DMS153 treated with DMSO at 0.1 percent for 48 hours (cell line): ENCODE data around the gene PGAP2.
"Not testable (repeated sequence)": the region's sequence is repeated elsewhere in the genome, so short reads cannot be mapped to it uniquely, and the experiment has no call there.

Experiments
- DNase-seq: peaks from one replicate; lab custom pipeline; 2025; ENCODE audit not compliant: unreplicated experiment; lab: John Stamatoyannopoulos, UW

The PGAP2 gene

GRCh38 chr11:3807909-3808860, at the start of gene PGAP2:
Gene PGAP2, plus strand, starts transcription at chr11:3808560. Its CDS starts 2,700 bp downstream, at chr11:3811260.
- peak; percentile 83 for DNase-seq

GRCh38 chr11:3764266-3764665, 44.1 kb upstream of the PGAP2 start:
- DNase-seq, result no peak

GRCh38 chr11:3766836-3767235, 41.5 kb upstream of the PGAP2 start:
- not testable (repeated sequence) for DNase-seq

- DNase-seq, result no peak
These were observed 40.8 kb upstream of the PGAP2 start for GRCh38 chr11:3767536-3767935.

GRCh38 chr11:3773180-3773579, 35.2 kb upstream of the PGAP2 start:
- no peak for DNase-seq

- DNase-seq, result no peak
These were observed 32.5 kb upstream of the PGAP2 start for GRCh38 chr11:3775736-3776406.

GRCh38 chr11:3781423-3781822, 26.9 kb upstream of the PGAP2 start:
- no peak for DNase-seq

- no peak for DNase-seq
These were observed 25.4 kb upstream of the PGAP2 start for GRCh38 chr11:3782963-3783362.

- DNase-seq, result no peak
These were observed 24.7 kb upstream of the PGAP2 start for GRCh38 chr11:3783611-3784010.

- DNase-seq, result no peak
These were observed 21.5 kb upstream of the PGAP2 start for GRCh38 chr11:3786781-3787428.

GRCh38 chr11:3794387-3794786, 14.0 kb upstream of the PGAP2 start:
- DNase-seq, result not testable (repeated sequence)

GRCh38 chr11:3795131-3796001, 13.0 kb upstream of the PGAP2 start:
- DNase-seq, result no peak

- DNase-seq, result no peak
These were observed 12.4 kb upstream of the PGAP2 start for GRCh38 chr11:3796002-3796311.

- no peak for DNase-seq
These were observed 12.0 kb upstream of the PGAP2 start for GRCh38 chr11:3796346-3796745.

- DNase-seq, result no peak
These were observed 11.5 kb upstream of the PGAP2 start for GRCh38 chr11:3796801-3797328.

- peak; percentile 97 for DNase-seq
These were observed 10.8 kb upstream of the PGAP2 start, which contains the start of gene NUP98 for GRCh38 chr11:3797329-3798090. Gene NUP98, minus strand, starts transcription at chr11:3797554. Its CDS starts 15,437 bp downstream, at chr11:3782117.

GRCh38 chr11:3799143-3799542, 9.2 kb upstream of the PGAP2 start:
- no peak for DNase-seq

- DNase-seq, result no peak
These were observed 8.5 kb upstream of the PGAP2 start for GRCh38 chr11:3799873-3800272.

GRCh38 chr11:3802011-3802790, 6.2 kb upstream of the PGAP2 start:
- DNase-seq, result no peak
